ENCODE measurements around the gene DUSP15.

DUSP15 gene

DNA sequence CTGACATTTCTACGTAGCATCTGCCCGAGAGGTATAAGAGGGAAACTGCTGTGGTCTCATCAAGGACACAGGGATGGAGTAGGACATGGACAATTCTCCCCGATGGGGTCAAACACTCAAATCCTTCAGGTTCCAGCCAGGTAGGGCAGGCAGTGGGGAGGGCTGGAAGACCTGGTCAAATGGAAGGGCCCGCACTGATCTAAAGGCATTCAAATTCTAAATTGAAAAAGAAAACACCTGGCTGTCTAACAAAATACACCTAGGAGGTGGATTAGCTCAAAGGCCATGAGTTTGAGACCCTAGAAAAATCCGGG, 8.2 kb downstream of the DUSP15 start:
- TF ChIP-seq, protein P1, sequence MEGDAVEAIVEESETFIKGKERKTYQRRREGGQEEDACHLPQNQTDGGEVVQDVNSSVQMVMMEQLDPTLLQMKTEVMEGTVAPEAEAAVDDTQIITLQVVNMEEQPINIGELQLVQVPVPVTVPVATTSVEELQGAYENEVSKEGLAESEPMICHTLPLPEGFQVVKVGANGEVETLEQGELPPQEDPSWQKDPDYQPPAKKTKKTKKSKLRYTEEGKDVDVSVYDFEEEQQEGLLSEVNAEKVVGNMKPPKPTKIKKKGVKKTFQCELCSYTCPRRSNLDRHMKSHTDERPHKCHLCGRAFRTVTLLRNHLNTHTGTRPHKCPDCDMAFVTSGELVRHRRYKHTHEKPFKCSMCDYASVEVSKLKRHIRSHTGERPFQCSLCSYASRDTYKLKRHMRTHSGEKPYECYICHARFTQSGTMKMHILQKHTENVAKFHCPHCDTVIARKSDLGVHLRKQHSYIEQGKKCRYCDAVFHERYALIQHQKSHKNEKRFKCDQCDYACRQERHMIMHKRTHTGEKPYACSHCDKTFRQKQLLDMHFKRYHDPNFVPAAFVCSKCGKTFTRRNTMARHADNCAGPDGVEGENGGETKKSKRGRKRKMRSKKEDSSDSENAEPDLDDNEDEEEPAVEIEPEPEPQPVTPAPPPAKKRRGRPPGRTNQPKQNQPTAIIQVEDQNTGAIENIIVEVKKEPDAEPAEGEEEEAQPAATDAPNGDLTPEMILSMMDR (conservative IDR thresholded peaks at IDR 0.05) = no peak
- no peak for TF ChIP-seq ZFX (IDR thresholded peaks at IDR 0.05)
- H3K27ac ChIP-seq = no peak overlapping the region

DNA sequence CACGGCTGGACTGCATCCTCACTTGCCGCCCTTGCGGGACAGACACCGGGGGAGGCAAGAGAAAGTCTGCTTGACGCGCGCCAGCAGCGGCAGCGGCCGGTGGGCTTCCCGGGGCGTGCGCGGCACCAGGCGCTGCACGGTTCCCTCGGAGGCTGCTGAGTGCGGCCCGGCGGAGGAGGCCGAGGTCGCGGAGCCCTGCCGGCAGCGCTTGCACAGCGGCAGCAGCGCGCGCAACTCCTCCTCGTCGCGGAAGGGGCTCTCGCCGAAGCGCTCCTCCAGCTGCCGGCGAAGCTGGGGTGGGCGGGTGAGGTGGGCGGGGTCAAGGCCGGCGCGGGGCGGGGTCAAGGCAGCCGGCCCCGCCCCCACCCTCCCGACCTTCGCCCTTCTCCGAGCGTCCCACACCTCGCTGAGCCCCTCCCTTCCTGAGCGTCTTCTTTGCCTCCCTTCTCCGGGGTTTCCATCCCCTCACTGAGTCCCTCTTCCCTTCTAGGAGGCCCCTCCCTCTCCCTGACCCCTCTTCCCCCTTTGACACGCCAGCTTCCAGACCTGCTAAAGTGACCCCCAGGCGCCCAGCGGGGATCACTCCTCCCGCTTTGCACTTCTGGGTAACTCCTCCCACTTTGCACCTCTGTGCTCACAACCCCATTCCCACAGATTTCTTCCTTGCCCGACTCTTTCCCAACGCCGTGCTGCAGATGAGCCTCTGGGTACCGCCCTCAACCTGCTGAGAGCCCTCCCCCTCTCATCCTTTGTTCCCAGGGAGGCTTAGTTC, 8.8 kb downstream of the DUSP15 start:
- no peak for TF ChIP-seq ZFX (IDR thresholded peaks at IDR 0.05)
- TF ChIP-seq, protein P1 (conservative IDR thresholded peaks at IDR 0.05) = no peak
- H3K27ac ChIP-seq = peak overlapping the region; percentile 48

DNA sequence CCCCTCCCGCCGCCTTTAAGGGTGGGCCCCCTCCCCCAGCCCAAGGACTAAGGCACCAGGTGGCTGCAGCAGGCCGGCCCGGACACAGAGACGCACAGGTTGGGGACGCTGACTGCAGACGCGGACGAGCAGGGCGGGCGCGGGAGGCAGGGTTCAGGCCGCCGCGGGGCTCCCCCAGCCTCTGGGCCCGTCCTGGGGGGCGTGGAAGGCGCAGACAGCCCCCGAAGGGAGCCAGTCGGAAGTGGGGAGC, 9.3 kb downstream of the DUSP15 start:
- H3K27ac ChIP-seq = peak overlapping the region; percentile 48
- no peak for TF ChIP-seq ZFX (IDR thresholded peaks at IDR 0.05)
- TF ChIP-seq, protein P1 (conservative IDR thresholded peaks at IDR 0.05) = no peak

DNA sequence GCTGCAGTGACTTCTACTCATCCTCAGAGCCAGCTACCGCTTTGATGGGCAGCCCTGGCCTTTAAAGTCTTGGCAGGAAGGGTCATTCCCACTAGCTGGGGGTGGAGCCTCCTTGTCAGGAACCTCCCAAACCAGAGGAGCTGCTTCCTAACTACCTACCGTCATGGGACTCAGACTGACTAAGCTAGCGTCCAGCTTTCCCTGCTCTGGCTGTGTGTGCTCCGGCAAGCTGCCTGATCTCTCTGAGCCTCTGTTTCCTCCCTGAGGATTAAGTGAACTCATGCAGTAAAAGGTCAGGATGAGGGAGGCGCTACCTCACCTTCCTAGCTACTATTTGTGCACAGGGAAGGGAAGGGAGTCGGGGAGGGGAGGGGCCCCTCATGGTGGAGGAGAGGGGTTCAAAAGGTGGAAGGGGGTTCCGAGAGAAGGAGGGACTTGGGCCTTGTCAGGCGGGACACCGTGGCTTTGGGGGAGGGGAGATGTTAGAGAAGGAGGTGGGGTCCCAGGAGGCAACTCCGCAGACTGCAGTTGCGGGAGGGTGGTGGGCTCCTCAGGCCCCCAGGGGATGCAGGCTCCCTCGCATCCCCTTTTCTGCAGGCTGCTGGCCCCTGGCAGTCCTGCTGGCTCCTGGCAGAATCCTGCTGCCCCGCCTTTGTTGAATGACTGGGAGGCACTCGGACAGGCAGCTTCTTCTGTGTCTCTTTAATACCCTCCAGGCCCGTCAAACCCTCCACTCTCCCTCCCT, 9.8 kb downstream of the DUSP15 start:
- peak overlapping the region; percentile 48 for H3K27ac ChIP-seq
- TF ChIP-seq ZFX (IDR thresholded peaks at IDR 0.05) = no peak
- TF ChIP-seq, protein P1 (conservative IDR thresholded peaks at IDR 0.05) = no peak

DNA sequence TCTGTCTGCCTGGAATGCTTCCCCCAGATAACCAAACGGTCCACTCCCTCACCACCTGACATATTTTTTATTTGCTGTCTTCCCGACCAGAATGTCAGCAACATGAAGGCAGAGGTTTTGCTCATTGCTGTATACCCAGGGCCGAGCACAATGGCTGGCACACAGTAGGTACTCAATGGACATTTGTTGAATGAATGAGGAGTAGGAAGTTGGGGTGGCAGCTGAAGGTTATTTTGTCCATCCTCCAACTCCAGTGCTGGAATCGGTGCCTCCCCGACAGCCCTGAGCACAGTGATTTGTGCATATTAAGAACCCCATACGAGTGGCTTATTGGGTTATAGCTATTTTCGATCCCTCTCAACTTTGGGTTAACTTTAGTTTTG, 10.3 kb downstream of the DUSP15 start:
- TF ChIP-seq, protein P1 (conservative IDR thresholded peaks at IDR 0.05) = no peak
- no peak for TF ChIP-seq ZFX (IDR thresholded peaks at IDR 0.05)
- H3K27ac ChIP-seq = no peak overlapping the region

DNA sequence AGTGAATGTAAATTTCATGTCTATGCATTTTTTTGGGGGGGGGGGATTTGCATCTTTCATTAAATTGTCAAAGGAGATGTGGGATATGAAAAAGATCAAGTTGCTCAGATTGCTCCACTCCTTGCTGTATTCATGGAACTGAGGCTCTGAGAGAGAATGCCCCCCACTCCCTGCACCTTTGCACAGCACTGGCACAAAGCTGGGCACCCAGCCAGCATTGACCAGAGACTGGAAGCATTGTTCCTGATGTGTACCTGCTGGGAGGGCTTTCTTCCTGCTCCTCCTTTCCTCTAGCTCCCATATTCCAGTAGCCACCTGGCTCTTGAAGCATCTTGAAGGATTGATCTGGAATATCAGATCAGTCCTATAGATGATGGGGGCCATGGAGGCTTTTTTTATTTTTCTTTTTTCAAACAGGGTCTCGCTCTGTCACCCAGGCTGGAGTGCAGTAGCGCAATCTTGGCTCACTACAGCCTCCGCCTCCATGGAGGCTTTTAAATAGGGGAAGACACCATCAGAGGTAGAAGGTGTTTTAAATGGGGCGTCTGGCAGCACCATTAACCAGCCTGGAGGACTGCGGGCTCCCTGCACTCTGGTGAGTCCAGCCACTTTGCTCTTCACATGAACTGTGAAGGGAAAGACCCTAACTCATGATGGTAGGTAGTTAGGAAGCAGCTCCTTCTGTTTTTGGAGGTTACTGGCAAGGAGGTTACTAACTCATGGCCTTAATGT, 10.9 kb downstream of the DUSP15 start:
- no peak for TF ChIP-seq ZFX (IDR thresholded peaks at IDR 0.05)
- TF ChIP-seq, protein P1 (conservative IDR thresholded peaks at IDR 0.05) = no peak

DNA sequence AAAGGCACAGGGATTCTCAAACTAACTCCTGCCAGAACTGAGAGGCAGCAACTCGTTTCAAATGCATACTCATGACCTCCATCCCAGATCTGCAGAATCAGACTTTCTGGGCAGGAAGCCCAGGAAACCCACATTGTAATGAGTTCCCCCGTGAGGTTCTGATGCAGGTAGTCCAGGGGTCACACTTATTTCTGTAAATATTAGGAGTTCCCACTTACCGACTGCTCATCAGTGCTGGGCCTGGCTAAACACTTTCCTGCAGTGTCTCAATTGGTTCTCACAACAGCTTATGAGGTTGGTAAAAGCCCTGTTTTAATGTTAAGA, 11.6 kb downstream of the DUSP15 start:
- TF ChIP-seq, protein P1 (conservative IDR thresholded peaks at IDR 0.05) = no peak
- no peak for TF ChIP-seq ZFX (IDR thresholded peaks at IDR 0.05)
- H3K27ac ChIP-seq = no peak overlapping the region

More for the DNA sequence above, 10.9 kb downstream of the DUSP15 start:
- no peak overlapping the region for H3K27ac ChIP-seq

Measured in C4-2B (cell line).